Mononuclear cell (primary cell): ENCODE measurements around the gene PRDM16. TPM values are rescaled to one million over a fixed set of nuclear protein-coding genes. Genes with fewer than 3 reads are reported as not detected.

ENCODE experiments used
- H3K27me3 ChIP-seq: 2 replicates; pipeline ENCODE4 v1.6.0; 2011; ENCODE audit warnings: low read length, control low read depth; ENCODE audit not compliant: insufficient read depth
- H3K4me1 ChIP-seq: 2 replicates; pipeline ENCODE4 v1.5.1; 2011; ENCODE audit warnings: mild to moderate bottlenecking, low read length, control low read depth; ENCODE audit not compliant: insufficient read depth
- H3K4me3 ChIP-seq: 2 replicates; pipeline ENCODE4 v1.5.1; 2011; ENCODE audit warnings: mild to moderate bottlenecking, low read length, moderate library complexity
- H3K9me3 ChIP-seq: 2 replicates; pipeline ENCODE4 v1.5.1; 2011; ENCODE audit warnings: low read depth, mild to moderate bottlenecking, control low read depth, low read length
- total RNA-seq: library from RNA; depleted of rRNA; stranded (reverse); fragments of >200 nt; gene quantifications from one replicate; pipeline ENCODE4 v1.2.3, GENCODE V29; 2012

PRDM16 gene
- total RNA-seq, 1 donor, result not detected

GRCh38 chr1:3409366-3410141 is 340.6 kb downstream of the PRDM16 start:
- H3K9me3 ChIP-seq, result no peaks in the 10 kb centered on the region
- no peaks in the 10 kb centered on the region for H3K4me1 ChIP-seq
- no peaks in the 10 kb centered on the region for H3K27me3 ChIP-seq
- H3K4me3 ChIP-seq, result no peak overlapping the region

- H3K9me3 ChIP-seq, result no peaks in the 10 kb centered on the region
- no peaks in the 10 kb centered on the region for H3K4me1 ChIP-seq
- no peaks in the 10 kb centered on the region for H3K27me3 ChIP-seq
- no peak overlapping the region for H3K4me3 ChIP-seq
Measured at GRCh38 chr1:3410142-3410925, 341.3 kb downstream of the PRDM16 start.

DNA sequence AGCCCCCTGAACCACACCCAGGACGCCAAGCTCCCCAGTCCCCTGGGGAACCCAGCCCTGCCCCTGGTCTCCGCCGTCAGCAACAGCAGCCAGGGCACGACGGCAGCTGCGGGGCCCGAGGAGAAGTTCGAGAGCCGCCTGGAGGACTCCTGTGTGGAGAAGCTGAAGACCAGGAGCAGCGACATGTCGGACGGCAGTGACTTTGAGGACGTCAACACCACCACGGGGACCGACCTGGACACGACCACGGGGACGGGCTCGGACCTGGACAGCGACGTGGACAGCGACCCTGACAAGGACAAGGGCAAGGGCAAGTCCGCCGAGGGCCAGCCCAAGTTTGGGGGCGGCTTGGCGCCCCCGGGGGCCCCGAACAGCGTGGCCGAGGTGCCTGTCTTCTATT is 342.8 kb downstream of the PRDM16 start:
- Histone ChIP-seq H3K9me3 (no peaks in the 10 kb centered on the region), H3K4me3 (no peak overlapping the region), H3K4me1 (no peaks in the 10 kb centered on the region), H3K27me3 (no peaks in the 10 kb centered on the region)

- H3K27me3 ChIP-seq, result no peaks in the 10 kb centered on the region
- no peaks in the 10 kb centered on the region for H3K4me1 ChIP-seq
- no peaks in the 10 kb centered on the region for H3K9me3 ChIP-seq
- H3K4me3 ChIP-seq, result no peak overlapping the region
Measured at GRCh38 chr1:3412376-3412775, 343.4 kb downstream of the PRDM16 start.

DNA sequence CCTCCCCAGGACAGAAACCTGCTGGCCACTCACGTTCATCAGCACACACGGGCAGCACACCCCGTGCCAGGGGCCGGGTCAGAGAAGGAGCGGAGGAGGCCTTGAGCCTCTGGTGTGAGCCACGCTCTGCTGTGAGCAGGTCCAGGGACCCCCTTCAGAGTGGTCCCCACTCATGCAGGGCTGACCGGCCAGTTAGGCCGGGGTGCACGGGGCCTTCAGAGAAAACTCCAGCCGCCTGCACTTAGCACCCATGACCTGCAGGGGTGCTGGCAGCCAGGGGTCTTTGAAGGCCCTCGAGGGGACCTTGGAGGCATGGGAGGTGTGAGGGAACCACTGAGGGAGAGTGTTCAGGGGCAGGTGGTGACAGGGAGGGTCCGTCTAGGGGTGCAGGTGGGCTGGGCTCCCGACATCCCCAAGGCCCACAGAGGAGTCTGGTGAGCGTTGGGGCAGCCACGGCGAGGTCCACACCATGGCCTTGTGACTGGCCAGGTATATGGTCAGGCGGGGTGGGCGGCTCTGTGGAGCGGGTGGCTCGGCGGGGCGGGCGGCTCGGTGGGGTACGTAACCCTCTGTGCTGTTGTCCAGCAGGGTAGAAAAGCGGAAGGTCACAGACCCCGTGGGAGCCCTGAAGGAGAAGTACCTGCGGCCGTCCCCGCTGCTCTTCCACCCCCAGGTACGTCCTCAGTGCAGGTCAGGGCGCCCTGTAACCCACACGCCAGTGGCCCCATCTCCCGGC is 345.1 kb downstream of the PRDM16 start:
- Histone ChIP-seq H3K27me3 (no peaks in the 10 kb centered on the region), H3K4me1 (no peaks in the 10 kb centered on the region), H3K9me3 (no peaks in the 10 kb centered on the region), H3K4me3 (no peak overlapping the region)

GRCh38 chr1:3415260-3416090 is 346.5 kb downstream of the PRDM16 start:
- no peaks in the 10 kb centered on the region for H3K27me3 ChIP-seq
- H3K9me3 ChIP-seq, result no peaks in the 10 kb centered on the region
- H3K4me1 ChIP-seq, result no peaks in the 10 kb centered on the region
- H3K4me3 ChIP-seq, result no peak overlapping the region

GRCh38 chr1:3417082-3417739 is 348.2 kb downstream of the PRDM16 start:
- Histone ChIP-seq H3K27me3 (no peaks in the 10 kb centered on the region), H3K4me3 (no peak overlapping the region), H3K4me1 (no peaks in the 10 kb centered on the region), H3K9me3 (no peaks in the 10 kb centered on the region)

DNA sequence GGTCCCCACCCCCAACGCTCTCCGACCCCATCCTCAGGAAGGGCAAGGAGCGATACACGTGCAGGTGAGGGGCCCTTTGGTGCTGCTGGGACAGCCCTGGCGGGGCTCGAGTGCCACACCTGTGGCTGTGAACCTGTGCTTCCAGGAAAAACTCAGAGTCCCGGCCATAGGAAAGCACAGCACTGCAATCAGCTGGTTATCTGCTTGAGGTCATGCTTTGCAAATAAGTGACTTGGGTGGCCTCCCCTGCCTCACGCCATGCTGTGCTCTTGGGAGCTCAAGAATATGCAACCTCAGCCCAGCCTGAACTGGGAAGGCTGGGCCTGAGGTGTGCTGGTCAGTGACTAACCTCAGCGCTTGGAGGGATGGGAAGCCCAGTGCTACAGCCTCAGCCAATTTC is 348.9 kb downstream of the PRDM16 start:
- no peaks in the 10 kb centered on the region for H3K27me3 ChIP-seq

DNA sequence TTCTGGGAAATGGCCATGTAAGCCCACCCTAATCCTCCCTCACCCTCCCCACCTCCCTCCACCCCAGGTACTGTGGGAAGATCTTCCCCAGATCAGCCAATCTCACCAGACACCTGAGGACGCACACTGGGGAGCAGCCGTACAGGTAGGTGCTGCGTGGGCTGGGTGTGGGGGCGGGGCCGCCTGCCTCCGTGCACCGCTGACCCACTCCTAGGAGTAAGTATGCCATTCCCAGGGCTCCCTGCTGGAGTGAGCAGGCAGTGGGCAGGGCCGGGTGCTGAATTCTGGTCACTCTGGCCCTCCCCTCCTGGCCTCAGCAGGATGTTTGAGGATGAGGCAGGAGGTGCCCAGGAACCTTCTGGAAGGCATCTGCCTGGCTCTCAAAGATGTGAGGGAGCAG is 349.6 kb downstream of the PRDM16 start:
- no peaks in the 10 kb centered on the region for H3K27me3 ChIP-seq

More for the DNA sequence above, 348.9 kb downstream of the PRDM16 start:
- Histone ChIP-seq H3K9me3 (no peaks in the 10 kb centered on the region), H3K4me3 (no peak overlapping the region), H3K4me1 (no peaks in the 10 kb centered on the region)

GRCh38 chr1:3419415-3420204 is 350.6 kb downstream of the PRDM16 start:
- Histone ChIP-seq H3K4me1 (no peaks in the 10 kb centered on the region), H3K4me3 (no peak overlapping the region), H3K27me3 (no peaks in the 10 kb centered on the region), H3K9me3 (no peaks in the 10 kb centered on the region)

More for the DNA sequence above, 349.6 kb downstream of the PRDM16 start:
- H3K9me3 ChIP-seq, result no peaks in the 10 kb centered on the region
- H3K4me1 ChIP-seq, result no peaks in the 10 kb centered on the region
- H3K4me3 ChIP-seq, result no peak overlapping the region

DNA sequence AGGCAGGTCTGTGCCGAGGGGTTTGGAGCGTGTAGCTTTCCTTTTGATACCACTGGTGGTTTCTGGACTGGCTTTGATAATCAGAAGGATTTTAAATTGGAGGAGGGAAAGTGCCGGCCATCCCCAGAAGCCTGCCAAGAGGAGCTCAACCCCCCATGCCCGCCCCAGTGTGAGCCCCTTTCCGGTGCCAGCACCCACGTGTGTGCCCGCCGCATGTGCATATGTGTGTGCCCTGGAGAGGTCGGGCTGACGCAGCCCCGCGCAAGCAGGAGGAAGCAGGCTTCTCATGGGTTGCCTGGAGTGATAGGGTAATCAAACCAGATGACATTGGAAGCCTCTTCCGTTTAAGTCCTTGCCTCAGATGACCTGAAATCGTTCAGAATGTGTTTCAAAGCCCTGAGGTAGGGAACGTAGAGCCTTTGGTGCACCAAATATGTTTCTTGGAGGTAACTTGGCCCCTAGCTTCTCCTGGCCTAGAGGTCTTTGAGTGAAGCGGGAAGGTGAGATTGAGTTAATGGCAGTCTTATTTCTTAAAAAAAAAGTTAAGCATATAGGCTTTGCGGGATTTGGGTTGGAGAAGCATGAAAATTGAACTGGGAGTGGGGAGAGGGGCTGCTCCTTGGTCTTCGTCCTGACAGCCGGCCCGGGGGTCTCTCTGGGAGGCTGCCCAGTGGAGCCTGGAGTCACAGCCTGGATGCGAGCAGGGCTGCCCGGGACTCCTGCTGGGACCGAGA is 351.4 kb downstream of the PRDM16 start:
- Histone ChIP-seq H3K9me3 (no peaks in the 10 kb centered on the region), H3K27me3 (no peaks in the 10 kb centered on the region), H3K4me3 (no peak overlapping the region), H3K4me1 (no peaks in the 10 kb centered on the region)

GRCh38 chr1:3422638-3423037 is 353.6 kb downstream of the PRDM16 start:
- Histone ChIP-seq H3K27me3 (no peaks in the 10 kb centered on the region), H3K4me1 (no peaks in the 10 kb centered on the region), H3K4me3 (no peak overlapping the region), H3K9me3 (no peaks in the 10 kb centered on the region)

- no peaks in the 10 kb centered on the region for H3K27me3 ChIP-seq
- H3K4me1 ChIP-seq, result no peaks in the 10 kb centered on the region
- no peak overlapping the region for H3K4me3 ChIP-seq
- no peaks in the 10 kb centered on the region for H3K9me3 ChIP-seq
Measured at GRCh38 chr1:3423245-3423829, 354.3 kb downstream of the PRDM16 start.
